T-helper 17 cell (primary cell): ENCODE data around the gene MED15. TPM values are rescaled to one million over a fixed set of nuclear protein-coding genes. Genes with fewer than 3 reads are reported as not detected.

ENCODE experiments used
- ATAC-seq: fragments of 150-1000 bp; cut with Tn5 transposase; 2 replicates; pipeline ENCODE4 v1.10.0; 2021; ENCODE audit warnings: mild to moderate bottlenecking, moderate library complexity
- DNase-seq, 3 donors: peaks; one replicate each; pipeline versions ENCODE4 v3.0.0 to v3.0.0-alpha.2; 2020 to 2021
- H3K9me3 ChIP-seq: one replicate; pipeline ENCODE4 v1.7.0; 2013; ENCODE audit warnings: low read length, mild to moderate bottlenecking; ENCODE audit not compliant: control insufficient read depth, poor library complexity, severe bottlenecking
- H3K27ac Mint-ChIP-seq: one replicate; pipeline ENCODE4 v1.8.0; 2022; ENCODE audit warnings: mild to moderate bottlenecking, moderate library complexity, mixed read lengths
- H3K27me3 Mint-ChIP-seq: one replicate; pipeline ENCODE4 v1.8.0; 2022; ENCODE audit warnings: mixed read lengths
- H3K36me3 Mint-ChIP-seq: one replicate; pipeline ENCODE4 v1.8.0; 2022; ENCODE audit warnings: low read depth, mixed read lengths
- H3K4me1 Mint-ChIP-seq: one replicate; pipeline ENCODE4 v1.8.0; 2022; ENCODE audit warnings: mild to moderate bottlenecking, mixed read lengths
- H3K4me3 Mint-ChIP-seq: one replicate; pipeline ENCODE4 v1.8.0; 2022; ENCODE audit warnings: mild to moderate bottlenecking, moderate library complexity, mixed read lengths
- total RNA-seq, 4 donors: library from RNA in 2 of 4; stranded (reverse) in 2 of 4; gene quantifications; one replicate each; pipeline ENCODE4 v1.2.3 and lab custom pipeline; 2022 to 2026

MED15 gene
- total RNA-seq, 2 donors from 2014 or later, result 207 to 251 TPM

GRCh38 chr22:20634560-20635226 lies 127.3 kb downstream of the MED15 start:
- no peak for DNase-seq
- Mint-ChIP-seq H3K27me3 (peaks cover 16% of the 10 kb centered on the region), H3K4me3 (no peak overlapping the region), H3K36me3 (peaks cover 2% of the 10 kb centered on the region), H3K27ac (no peak overlapping the region), H3K4me1 (peaks cover 5% of the 10 kb centered on the region)
- H3K9me3 ChIP-seq, result no peaks in the 10 kb centered on the region
- ATAC-seq, result no peak

DNA sequence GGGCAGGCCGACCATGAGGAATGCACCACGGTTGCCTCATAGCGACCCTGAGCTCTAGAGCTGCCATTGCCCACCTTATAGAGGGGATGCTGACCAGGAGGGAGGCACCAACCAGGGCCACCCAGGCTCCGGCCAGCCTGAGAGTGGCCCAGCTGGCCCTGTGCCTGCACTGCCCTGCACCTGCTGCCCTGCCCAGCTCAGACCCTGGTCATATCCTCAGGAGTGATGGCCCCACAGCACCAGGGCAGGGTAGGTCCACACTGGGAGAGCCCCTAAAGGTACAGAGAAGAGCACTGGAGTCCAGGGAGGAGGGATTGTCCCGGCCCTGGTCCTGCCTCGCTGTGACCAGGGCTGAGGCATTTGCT lies 127.8 kb downstream of the MED15 start:
- Mint-ChIP-seq H3K4me1 (peaks cover 5% of the 10 kb centered on the region), H3K4me3 (no peak overlapping the region), H3K27ac (no peak overlapping the region), H3K36me3 (peaks cover 2% of the 10 kb centered on the region), H3K27me3 (peaks cover 14% of the 10 kb centered on the region)
- no peak for ATAC-seq
- DNase-seq, result no peak
- no peaks in the 10 kb centered on the region for H3K9me3 ChIP-seq

DNA sequence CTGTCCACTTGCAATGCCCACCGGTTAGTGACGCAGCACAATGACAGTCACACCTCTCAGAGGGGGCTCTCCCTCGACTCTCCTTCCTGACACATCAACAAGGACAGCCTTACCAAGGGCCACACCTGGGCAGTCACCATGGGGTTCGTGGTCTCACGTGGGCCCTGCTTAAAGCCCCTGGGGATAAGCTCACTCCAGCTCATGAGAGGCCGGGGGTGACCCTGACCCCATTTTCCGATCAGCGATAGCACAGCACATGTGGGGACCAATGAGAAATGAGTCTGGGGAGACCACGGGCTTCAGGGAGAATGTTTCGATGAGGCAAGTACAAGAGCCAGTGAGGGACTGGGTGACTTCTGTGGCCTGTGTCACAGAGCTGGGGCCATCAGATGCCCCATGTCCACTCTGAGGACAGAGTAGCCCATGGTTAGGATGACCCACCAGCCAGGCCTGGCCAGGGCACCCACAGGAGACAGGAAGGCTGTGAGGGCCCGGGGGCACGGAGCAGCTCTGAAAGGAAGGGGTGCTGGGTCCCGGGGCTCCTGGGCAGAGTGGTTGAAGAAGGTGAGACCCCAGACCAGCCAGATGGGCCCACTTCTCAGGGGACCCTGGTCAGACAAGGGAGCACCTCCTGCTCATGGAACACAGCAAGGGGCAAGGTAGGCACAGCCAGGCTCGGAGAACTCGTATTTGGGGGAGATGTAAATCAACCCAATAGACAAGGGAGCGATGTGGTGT lies 128.8 kb downstream of the MED15 start:
- H3K9me3 ChIP-seq, result no peaks in the 10 kb centered on the region
- no peak overlapping the region for H3K4me3 Mint-ChIP-seq
- ATAC-seq (no peak), DNase-seq (no peak)
- H3K27me3 Mint-ChIP-seq, result peaks cover 9% of the 10 kb centered on the region
- no peak overlapping the region for H3K27ac Mint-ChIP-seq
- H3K4me1 Mint-ChIP-seq, result peaks cover 5% of the 10 kb centered on the region
- H3K36me3 Mint-ChIP-seq, result no peaks in the 10 kb centered on the region

DNA sequence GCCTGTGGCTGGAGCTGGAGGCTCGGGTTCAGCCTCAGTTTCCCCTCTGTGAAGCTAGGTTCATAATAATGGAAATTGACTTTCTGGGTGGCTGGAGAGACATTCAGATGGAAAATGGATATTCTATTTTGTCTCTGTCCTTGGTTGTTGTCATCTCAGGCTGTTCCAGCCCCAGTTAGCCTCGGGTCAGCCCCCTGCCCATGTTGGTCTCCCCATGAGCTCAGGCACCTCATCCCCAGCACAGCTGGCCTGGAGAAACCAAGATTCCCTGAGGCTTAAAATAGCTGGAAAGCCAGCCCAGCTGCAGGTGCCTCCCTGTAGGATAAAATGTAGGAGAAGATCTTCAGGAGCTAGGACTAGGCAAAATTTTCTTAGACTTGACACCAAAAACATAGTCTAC lies 129.5 kb downstream of the MED15 start:
- Mint-ChIP-seq H3K4me1 (peaks cover 5% of the 10 kb centered on the region), H3K27ac (no peak overlapping the region), H3K27me3 (peaks cover 9% of the 10 kb centered on the region), H3K4me3 (no peak overlapping the region), H3K36me3 (no peaks in the 10 kb centered on the region)
- DNase-seq, result no peak
- ATAC-seq, result no peak
- H3K9me3 ChIP-seq, result no peaks in the 10 kb centered on the region

Other genes starting within 250 kb of the MED15 start
- gene RTN4R, start 239.3 kb upstream of the MED15 start, total RNA-seq, result 1 to 10 TPM in 1 of 2 donors, under 1 TPM in 1; 0.68 to 2.1 TPM
- 10 to 100 TPM; 29.2 to 31.7 TPM for gene DGCR6L, start 187.6 kb upstream of the MED15 start, total RNA-seq
- 1 to 10 TPM; 5.2 to 5.6 TPM for gene ZNF74, start 113.5 kb upstream of the MED15 start, total RNA-seq
- 1 to 10 TPM; 3.1 to 3.6 TPM for gene SCARF2, start 69.8 kb upstream of the MED15 start, total RNA-seq
- gene KLHL22, start 11.8 kb upstream of the MED15 start, total RNA-seq, result 10 to 100 TPM; 28.1 to 33.1 TPM